ENCODE results near the gene SLTM.
"Not testable (repeated sequence)": the region's sequence is repeated elsewhere in the genome, so short reads cannot be mapped to it uniquely, and the experiment has no call there.

The SLTM gene

DNA sequence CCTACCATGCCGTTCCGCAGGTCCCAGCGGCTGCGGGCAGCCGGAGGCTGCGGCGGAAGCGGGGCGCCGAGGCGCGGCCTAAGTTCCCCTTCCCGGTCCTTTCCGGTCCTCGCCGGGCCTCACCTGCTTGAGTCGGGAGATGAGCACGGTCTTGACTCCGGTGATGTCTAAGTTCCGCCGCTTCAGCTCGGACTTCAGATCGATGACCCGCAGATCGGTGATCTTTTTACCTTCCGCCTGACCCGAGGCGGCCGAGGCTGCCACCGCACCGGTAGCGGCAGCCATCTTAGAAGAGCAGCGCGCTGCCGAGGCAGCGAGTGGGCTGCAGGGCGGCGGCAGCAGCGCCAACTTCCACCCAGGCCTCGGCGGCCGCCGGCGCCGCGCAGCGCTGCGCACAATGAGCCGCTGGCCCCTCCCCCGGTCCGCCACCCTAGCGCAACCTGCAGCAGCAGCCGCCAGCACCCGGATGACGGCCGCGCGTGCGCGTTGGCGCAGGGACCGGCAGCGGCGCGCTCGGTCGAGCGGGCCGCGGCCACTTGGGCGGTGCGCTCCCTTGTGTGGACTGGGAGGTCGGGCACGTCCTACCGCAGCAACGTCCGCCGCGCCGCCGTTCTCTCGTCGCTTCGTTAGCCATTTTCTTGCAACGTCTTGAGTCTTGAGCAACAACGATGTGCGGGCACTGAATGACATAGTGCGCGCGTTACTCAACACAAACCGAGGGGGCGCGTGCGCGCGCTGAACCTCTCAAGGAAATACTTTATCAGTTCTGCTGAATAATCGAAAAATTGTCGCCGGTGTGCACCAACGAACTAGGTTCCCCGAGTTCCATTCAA is at the start of gene SLTM:
TSS of gene SLTM (minus strand) at position 399 of the 833 bp plus-strand sequence. CDS start at position 285, 114 bp downstream.
- DNase-seq (ENCODE audit: low spot score): peak; percentile 87

DNA sequence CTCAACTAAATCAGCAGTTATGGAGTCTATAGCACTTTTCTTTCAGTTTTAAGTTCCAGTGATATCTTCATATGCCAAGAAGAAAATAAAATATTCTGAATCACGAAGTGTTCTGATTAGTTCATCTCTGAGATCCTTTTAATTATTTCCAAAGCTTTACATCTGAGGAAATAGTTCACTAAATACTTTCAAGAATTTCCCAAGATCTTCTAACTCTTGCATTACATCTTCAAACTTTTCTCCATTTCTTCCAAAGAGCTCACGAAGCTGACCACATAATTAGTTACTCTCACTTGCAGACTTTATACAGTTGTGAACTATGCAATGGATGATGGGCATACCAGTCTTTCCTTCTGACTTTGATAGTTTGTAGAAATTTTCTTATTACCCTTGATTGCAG is 49.8 kb upstream of the SLTM start:
- DNase-seq (ENCODE audit: low spot score): no peak

DNA sequence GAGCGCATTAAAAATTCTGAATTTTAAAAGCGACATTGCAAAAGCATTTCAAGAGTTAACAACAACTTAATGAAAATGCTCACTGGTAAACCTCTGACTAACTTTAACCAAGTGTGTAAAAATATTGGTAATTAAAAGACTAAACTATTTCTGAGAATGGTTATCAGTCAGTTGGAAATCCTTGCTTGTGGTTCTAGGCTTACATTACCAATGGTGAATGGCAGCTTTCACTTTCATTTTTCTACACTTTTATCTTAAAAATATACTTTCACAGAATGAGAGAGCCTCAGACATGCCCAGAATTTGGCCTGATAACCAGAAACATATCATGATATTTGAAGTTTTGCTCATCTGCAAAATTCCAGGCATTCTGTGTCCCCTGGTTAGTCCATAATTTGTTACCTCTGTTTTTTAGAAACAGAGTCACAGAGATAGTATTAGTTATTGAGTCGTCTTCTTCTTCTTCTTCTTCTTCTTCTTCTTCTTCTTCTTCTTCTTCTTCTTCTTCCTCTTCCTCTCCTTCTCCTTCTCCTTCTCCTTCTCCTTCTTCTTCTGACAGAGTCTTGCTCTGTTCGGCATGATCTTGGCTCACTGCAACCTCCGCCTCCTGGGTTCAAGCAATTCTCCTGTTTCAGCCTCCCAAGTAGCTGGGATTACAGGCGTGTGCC is 48.5 kb upstream of the SLTM start:
- no peak for DNase-seq (ENCODE audit: low spot score)

- DNase-seq (ENCODE audit: low spot score): no peak
These were observed 47.0 kb upstream of the SLTM start for GRCh38 chr15:58980351-58980939.

- DNase-seq (ENCODE audit: low spot score): no peak
These were observed 44.4 kb upstream of the SLTM start for GRCh38 chr15:58977887-58978286.

DNA sequence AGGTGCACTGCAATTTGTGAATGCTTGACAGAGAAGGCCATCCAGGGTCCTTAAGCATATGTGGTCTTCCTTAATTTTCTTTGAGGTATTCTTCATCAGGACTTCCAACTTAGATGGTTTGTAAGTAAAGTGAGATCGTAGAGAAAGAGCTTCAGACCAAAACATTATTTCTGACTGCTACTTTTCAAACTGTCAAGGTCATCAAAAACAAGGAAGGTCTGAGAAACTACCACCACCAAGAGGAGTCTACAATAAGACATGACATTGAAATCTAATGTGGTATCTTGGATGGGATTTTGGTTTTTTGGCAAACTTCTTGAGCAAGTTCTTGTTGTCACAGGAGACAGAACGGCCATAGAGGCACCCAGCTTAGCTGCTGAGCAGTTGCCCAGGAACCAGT is 34.0 kb upstream of the SLTM start:
- no peak for DNase-seq (ENCODE audit: low spot score)

- DNase-seq (ENCODE audit: low spot score): no peak
These were observed 33.2 kb upstream of the SLTM start for GRCh38 chr15:58966698-58967097.

DNA sequence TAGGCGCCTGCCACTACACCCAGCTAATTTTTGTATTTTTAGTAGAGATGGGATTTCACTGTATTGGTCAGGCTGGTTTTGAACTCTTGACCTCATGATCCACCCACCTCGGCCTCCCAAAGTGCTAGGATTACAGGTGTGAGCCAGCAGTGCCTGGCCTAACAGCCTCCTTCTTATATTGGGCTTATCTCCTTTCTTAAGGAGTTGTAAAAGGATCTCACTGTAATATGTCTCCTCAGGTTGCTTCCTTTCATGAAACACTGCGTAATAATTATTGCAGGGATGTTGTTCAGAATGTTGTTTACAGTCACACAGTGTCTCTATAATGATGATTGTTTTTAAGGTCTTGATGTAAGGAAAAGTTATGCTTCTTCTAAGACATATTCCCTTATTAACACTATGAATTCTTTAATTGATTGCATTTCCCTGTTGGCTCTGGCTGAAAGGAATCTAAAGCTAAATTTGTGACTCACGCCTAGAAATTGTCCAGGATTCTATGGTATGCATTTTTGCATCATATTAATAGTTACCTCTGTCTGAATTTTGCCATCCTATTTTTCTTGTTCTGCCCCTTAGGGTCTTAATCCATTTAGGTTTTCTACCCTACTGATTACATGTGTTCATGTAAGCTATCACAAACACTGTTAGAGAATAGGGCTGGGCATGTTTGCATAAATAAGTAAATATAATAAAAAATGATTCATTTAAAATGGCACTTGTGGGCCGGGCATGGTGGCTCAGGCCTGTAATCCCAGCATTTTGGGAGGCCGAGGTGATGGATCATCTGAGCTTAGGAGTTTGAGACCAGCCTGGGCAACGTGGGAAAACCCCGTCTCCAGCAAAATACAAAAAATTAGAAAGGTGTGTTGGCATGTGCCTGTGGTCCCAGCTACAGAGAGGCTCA is 29.4 kb upstream of the SLTM start:
- DNase-seq (ENCODE audit: low spot score): no peak

DNA sequence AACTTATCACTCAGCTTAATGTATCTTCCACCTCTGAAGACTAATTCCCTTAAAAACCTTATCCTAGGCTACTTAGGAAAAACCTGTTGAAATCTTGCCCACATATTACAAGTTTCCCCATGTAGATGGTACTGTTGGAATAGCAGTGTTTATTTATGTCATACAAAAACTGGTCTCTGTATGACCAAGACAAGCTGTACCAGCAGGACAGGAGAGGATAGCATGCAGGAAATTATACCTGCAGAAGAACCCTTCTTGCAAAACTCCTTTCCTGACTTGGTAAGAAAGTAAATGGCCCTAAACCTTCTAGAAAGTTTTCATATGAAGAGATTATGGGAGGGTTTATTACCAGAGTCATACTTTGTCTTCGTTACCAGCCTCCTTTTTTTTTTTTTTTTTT is 28.7 kb upstream of the SLTM start:
- DNase-seq (ENCODE audit: low spot score): no peak

GRCh38 chr15:58958811-58959210 is 25.3 kb upstream of the SLTM start:
- DNase-seq (ENCODE audit: low spot score): no peak

- peak; percentile 57 for DNase-seq (ENCODE audit: low spot score)
These were observed 23.9 kb upstream of the SLTM start for GRCh38 chr15:58957101-58957973.

DNA sequence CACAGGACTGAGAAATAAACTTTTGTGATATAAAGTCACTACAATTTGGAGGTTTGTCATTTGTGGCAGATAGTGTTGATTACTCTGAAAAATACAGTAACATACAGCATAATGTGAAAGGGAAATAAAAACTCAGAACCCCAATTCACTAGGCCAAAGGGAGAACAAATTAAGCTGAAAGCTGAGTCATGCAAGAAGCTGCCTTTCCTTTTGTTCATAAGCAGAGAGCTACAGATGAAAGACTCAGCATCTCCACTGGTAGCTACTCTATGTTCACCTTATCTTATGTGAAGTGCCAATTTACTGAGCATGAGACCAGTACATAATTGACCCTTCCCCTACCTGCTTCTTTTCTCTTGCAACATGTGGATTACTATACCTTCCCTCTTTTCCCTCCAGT is 19.3 kb upstream of the SLTM start:
- no peak for DNase-seq (ENCODE audit: low spot score)

- DNase-seq (ENCODE audit: low spot score): no peak
These were observed 18.0 kb upstream of the SLTM start for GRCh38 chr15:58951388-58952007.

- DNase-seq (ENCODE audit: low spot score): no peak
These were observed 13.7 kb upstream of the SLTM start for GRCh38 chr15:58947179-58947578.

- not testable (repeated sequence) for DNase-seq (ENCODE audit: low spot score)
These were observed 1.5 kb upstream of the SLTM start for GRCh38 chr15:58934974-58935373.

- DNase-seq (ENCODE audit: low spot score): peak; percentile 7
These were observed 1.0 kb upstream of the SLTM start for GRCh38 chr15:58934521-58934920.

GRCh38 chr15:58934114-58934447 is 602 bp upstream of the SLTM start:
- no peak for DNase-seq (ENCODE audit: low spot score)

GRCh38 chr15:58932710-58933280 is 684 bp downstream of the SLTM start:
- DNase-seq (ENCODE audit: low spot score): peak; percentile 13

DNA sequence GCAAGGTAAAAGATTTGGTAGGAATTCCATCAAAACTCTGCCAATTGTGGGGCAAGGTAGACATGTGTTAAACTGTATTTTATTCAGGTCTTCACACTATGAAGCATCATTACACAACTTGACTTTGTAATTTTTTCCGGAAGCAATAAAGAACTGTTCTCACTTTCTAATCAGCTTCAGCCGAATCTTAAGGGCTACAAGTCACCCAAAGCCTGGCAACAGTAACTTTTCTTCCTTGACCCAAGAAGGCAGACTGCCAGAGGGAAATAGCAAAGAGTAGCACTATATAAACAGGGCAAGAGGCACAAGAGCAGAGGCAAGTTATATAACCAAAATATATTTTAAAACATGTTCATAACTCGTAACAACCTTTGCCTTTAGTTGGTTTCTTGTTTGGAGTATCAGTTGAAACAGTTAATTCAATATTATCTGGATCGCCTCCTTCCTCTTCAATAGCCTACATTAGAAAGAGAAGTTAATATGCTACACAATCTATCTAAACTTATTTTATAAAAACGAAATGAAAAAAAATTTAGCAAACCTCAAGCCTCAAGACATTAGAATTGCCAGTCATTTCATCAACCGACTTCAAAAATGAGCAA is 1.4 kb downstream of the SLTM start:
- peak; percentile 6 for DNase-seq (ENCODE audit: low spot score)

DNA sequence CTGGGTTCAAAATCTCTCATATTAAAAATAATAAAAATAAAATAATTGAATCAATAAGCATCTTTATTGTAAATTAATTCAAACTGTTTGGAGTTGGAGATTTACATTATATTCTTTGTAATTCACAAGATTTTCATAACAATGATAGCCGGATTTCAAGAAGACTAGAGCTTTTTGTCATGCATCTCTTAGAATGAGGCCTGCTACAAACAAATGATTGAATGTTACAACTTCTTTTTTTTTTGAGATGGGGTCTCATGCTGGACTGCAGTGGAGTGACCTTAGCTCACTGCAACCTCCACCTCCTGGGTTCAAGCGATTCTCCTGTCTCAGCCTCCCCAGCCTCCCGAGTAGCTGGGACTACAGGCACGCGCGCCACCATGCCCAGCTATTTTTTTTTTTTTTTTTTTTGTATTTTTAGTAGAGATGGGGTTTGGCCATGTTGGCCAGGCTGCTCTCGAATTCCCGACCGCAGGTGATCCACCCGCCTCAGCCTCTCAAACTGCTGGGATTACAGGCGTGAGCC is 3.5 kb downstream of the SLTM start:
- DNase-seq (ENCODE audit: low spot score): no peak

All from SW480 (cell line).